NCI-H524 treated with DMSO at 0.1 percent for 48 hours (cell line): ENCODE measurements around the gene DEF6.
"Not testable (repeated sequence)": the region's sequence is repeated elsewhere in the genome, so short reads cannot be mapped to it uniquely, and the experiment has no call there.

Experiments used
- DNase-seq: peaks from one replicate; lab custom pipeline; 2025; lab: John Stamatoyannopoulos, UW

DEF6 gene

GRCh38 chr6:35310265-35310831, 12.7 kb downstream of the DEF6 start:
- DNase-seq: no peak

GRCh38 chr6:35311390-35312075, 13.9 kb downstream of the DEF6 start:
- no peak for DNase-seq

GRCh38 chr6:35312076-35312800, 14.6 kb downstream of the DEF6 start:
- DNase-seq: no peak

GRCh38 chr6:35312807-35313206, 15.2 kb downstream of the DEF6 start:
- DNase-seq: no peak

- no peak for DNase-seq
Observed at GRCh38 chr6:35317483-35318195, 20.0 kb downstream of the DEF6 start.

- peak; percentile 27 for DNase-seq
Observed at GRCh38 chr6:35318196-35319171, 20.9 kb downstream of the DEF6 start.

GRCh38 chr6:35319346-35320030, 21.9 kb downstream of the DEF6 start:
- DNase-seq: no peak

- no peak for DNase-seq
Observed at GRCh38 chr6:35320031-35320410, 22.4 kb downstream of the DEF6 start.

- no peak for DNase-seq
Observed at GRCh38 chr6:35321091-35321490, 23.5 kb downstream of the DEF6 start.

GRCh38 chr6:35327349-35328027, 29.9 kb downstream of the DEF6 start:
- DNase-seq: no peak

- no peak for DNase-seq
Observed at GRCh38 chr6:35328108-35328723, 30.6 kb downstream of the DEF6 start.

GRCh38 chr6:35328965-35329364, 31.3 kb downstream of the DEF6 start:
- DNase-seq: not testable (repeated sequence)

- no peak for DNase-seq
Observed at GRCh38 chr6:35330541-35331119, 33.0 kb downstream of the DEF6 start.

- DNase-seq: not testable (repeated sequence)
Observed at GRCh38 chr6:35332074-35332887, 34.7 kb downstream of the DEF6 start.

GRCh38 chr6:35341557-35341956, 43.9 kb downstream of the DEF6 start:
- no peak for DNase-seq

- peak; percentile 56 for DNase-seq
Observed at GRCh38 chr6:35342258-35343091, 44.9 kb downstream of the DEF6 start, which contains the start of gene PPARD. Gene PPARD, plus strand, starts transcription at chr6:35342558. Its CDS starts 68,530 bp downstream, at chr6:35411088.

- no peak for DNase-seq
Observed at GRCh38 chr6:35343092-35343834, 45.6 kb downstream of the DEF6 start.
